ENCODE measurements around the gene CLDN9. TPM values are rescaled to one million over a fixed set of nuclear protein-coding genes. Genes with fewer than 3 reads are reported as not detected.

Gene CLDN9
- total and polyA plus RNA-seq, 7 donors: 0.12 to 2.2 (median 0.74) TPM

DNA sequence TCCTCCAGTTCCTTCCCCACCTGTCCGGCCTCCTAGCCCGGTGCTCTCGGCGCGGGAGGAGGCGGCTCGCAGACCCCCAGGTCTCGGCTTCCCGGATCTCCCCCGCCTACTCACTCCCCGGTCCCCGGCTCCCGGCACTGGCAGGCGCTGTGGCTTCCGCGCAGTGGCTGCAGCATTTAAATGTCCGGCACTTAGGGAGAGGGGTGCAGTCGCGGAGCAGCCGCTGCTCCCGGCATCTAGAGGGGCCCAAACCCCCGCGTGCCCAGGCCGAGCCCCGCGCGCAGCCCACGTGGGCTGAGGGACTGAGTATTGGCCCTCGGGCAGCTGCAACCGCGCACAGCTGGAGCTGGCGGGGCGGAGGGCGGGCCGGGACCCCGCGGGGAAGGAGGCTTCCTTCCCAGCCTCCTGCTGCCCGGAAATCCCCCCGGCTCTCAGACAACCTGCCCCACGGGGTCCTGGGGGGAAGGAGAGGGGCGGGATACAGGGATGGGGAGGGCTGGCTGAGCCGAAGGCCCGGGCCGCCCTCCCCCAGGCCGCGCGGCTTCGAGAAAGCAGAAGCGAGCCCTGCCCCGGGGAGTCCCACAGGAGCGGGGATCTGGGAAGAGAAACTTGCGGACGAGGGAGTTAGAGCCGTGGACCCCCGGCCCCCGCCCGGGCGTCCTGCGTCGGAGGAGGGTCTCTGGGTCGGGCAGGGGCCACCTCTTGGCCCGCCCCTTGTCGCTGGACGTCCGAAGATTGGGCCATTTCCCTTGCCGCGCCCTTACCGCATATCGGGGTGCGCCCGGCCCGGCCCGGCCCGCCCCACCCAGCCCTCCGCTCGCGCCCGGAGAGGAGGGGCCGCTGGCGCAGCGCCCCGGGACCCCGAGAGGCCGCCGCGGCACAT, 33.3 kb downstream of the CLDN9 start, which contains the start of gene MMP25:
MMP25 (plus strand) TSS at position 804 of the 883 bp plus-strand sequence. CDS start 357 bp downstream, outside the sequence.
- WGBS, 3 donors: 1% methylated on average over 34 to 86 of the region's 86 CpGs
- Histone ChIP-seq H3K36me3 (ENCODE audit: insufficient read depth in 1 of 2, low read depth in 1 of 2) (no peaks in the 10 kb centered on the region), H3K27ac (no peak within 1 kb of the TSS), H3K9me3 (no peaks in the 10 kb centered on the region), H3K4me3 (peak within 1 kb of the TSS; percentile 66), H3K27me3 (ENCODE audit: insufficient read depth in 3 of 3, low read length in 2 of 3) (peaks cover 0 to 74% (median 34%) of the 10 kb centered on the region in 3 donors), H3K4me1 (peaks cover 11% of the 10 kb centered on the region)
- ATAC-seq: peak; percentile 34 to 50 (median 37)
- TF ChIP-seq, protein P1, sequence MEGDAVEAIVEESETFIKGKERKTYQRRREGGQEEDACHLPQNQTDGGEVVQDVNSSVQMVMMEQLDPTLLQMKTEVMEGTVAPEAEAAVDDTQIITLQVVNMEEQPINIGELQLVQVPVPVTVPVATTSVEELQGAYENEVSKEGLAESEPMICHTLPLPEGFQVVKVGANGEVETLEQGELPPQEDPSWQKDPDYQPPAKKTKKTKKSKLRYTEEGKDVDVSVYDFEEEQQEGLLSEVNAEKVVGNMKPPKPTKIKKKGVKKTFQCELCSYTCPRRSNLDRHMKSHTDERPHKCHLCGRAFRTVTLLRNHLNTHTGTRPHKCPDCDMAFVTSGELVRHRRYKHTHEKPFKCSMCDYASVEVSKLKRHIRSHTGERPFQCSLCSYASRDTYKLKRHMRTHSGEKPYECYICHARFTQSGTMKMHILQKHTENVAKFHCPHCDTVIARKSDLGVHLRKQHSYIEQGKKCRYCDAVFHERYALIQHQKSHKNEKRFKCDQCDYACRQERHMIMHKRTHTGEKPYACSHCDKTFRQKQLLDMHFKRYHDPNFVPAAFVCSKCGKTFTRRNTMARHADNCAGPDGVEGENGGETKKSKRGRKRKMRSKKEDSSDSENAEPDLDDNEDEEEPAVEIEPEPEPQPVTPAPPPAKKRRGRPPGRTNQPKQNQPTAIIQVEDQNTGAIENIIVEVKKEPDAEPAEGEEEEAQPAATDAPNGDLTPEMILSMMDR (IDR thresholded peaks at IDR 0.05): no peak
- DNase-seq: no peak
- intact Hi-C loops (cut with DNase I): no loop called here

DNA sequence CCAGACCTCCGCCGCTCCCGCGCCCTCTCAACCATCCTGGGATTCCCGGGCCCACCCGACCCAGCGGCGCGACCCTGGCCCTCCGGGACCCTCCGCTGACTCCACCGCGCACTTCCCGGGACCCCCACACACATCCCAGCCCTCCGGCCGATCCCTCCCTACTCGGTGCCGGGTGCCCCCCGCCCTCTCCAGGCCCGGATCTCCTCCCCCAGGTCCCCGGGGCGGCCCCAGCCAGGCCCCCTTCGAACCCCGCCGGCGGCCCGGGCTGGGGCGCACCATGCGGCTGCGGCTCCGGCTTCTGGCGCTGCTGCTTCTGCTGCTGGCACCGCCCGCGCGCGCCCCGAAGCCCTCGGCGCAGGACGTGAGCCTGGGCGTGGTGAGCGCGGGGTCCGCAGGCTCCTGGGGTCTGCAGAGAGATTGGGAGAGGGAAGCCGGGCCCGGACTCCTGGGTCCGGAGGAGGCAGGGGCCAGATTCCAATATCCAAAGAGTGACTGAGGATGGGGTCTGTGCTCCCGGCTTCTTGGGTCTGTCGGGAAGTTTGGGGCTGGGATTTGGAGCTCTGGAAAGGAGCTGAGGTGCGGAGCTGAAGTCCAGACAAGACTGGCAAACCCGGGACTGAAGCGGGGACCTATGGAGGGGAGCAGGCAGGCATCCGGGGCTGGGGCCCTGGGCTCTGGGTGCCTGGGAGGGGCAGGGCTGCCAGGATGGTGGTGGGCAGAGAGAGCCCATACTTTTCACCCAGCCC, 34.1 kb downstream of the CLDN9 start:
- ATAC-seq (peak in 2 of 4 donors; percentile 4 to 10), DNase-seq (no peak)
- peaks cover 0 to 69% (median 34%) of the 10 kb centered on the region in 3 donors for H3K27me3 ChIP-seq (ENCODE audit: insufficient read depth in 3 of 3, low read length in 2 of 3)
- H3K4me3 ChIP-seq: peak overlapping the region; percentile 66
- peaks cover 11% of the 10 kb centered on the region for H3K4me1 ChIP-seq
- 2 to 3% (median 2%) methylated on average over 24 to 54 of the region's 54 CpGs for WGBS, 3 donors
- intact Hi-C loops (cut with DNase I): no loop called here
- H3K27ac ChIP-seq: no peak overlapping the region
- H3K36me3 ChIP-seq (ENCODE audit: insufficient read depth in 1 of 2, low read depth in 1 of 2): no peaks in the 10 kb centered on the region
- H3K9me3 ChIP-seq: no peaks in the 10 kb centered on the region
- TF ChIP-seq, protein P1 (IDR thresholded peaks at IDR 0.05): no peak

DNA sequence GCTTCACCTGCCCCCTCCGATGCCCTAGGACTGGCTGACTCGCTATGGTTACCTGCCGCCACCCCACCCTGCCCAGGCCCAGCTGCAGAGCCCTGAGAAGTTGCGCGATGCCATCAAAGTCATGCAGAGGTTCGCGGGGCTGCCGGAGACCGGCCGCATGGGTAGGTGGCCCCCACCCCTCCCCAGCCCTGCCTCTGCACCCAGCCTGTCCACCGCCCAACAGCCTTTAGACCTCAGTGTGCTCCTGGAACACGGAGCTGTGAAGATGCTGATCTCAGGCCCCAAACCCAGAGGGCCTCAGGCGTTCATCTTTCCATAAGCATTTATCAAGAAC, 34.6 kb downstream of the CLDN9 start:
- 14 to 18% (median 14%) methylated on average over 9 to 13 of the region's 13 CpGs for WGBS, 3 donors
- H3K4me3 ChIP-seq: peak overlapping the region; percentile 66
- TF ChIP-seq, protein P1 (IDR thresholded peaks at IDR 0.05): no peak
- DNase-seq: no peak
- no peak overlapping the region for H3K27ac ChIP-seq
- H3K4me1 ChIP-seq: peaks cover 11% of the 10 kb centered on the region
- no peak for ATAC-seq
- no peaks in the 10 kb centered on the region for H3K36me3 ChIP-seq (ENCODE audit: insufficient read depth in 1 of 2, low read depth in 1 of 2)
- H3K27me3 ChIP-seq (ENCODE audit: insufficient read depth in 3 of 3, low read length in 2 of 3): peaks cover 0 to 68% (median 30%) of the 10 kb centered on the region in 3 donors
- intact Hi-C loops (cut with DNase I): no loop called here
- no peaks in the 10 kb centered on the region for H3K9me3 ChIP-seq

DNA sequence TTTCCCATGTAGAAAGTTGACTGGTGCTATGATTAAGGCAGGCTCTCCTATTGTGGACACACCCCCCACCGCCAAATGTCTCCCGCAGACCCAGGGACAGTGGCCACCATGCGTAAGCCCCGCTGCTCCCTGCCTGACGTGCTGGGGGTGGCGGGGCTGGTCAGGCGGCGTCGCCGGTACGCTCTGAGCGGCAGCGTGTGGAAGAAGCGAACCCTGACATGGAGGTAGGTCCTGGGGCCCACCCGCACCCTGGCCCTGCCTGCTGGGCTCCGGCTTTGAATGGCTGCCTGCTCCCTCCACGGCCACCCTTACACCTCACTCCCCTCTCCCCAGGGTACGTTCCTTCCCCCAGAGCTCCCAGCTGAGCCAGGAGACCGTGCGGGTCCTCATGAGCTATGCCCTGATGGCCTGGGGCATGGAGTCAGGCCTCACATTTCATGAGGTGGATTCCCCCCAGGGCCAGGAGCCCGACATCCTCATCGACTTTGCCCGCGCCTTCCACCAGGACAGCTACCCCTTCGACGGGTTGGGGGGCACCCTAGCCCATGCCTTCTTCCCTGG, 37.3 kb downstream of the CLDN9 start:
- intact Hi-C loops (cut with DNase I): no loop called here
- Histone ChIP-seq H3K4me3 (no peak overlapping the region), H3K27ac (no peak overlapping the region), H3K4me1 (peaks cover 11% of the 10 kb centered on the region), H3K27me3 (ENCODE audit: insufficient read depth in 3 of 3, low read length in 2 of 3) (peaks cover 0 to 45% (median 20%) of the 10 kb centered on the region in 3 donors), H3K36me3 (ENCODE audit: insufficient read depth in 1 of 2, low read depth in 1 of 2) (no peaks in the 10 kb centered on the region), H3K9me3 (no peaks in the 10 kb centered on the region)
- no peak for ATAC-seq
- 75 to 81% (median 79%) methylated on average over 24 to 26 of the region's 26 CpGs for WGBS, 3 donors
- TF ChIP-seq, protein P1 (IDR thresholded peaks at IDR 0.05): no peak
- DNase-seq: no peak

Data from psoas muscle (tissue), 8 donors.